Panc1 (cell line): Measurements from ENCODE around the gene OR8B12. TPM values are rescaled to one million over a fixed set of nuclear protein-coding genes. Genes with fewer than 3 reads are reported as not detected.

ENCODE experiments used
- ATAC-seq: fragments of 200-7000 bp; cut with Tn5 transposase; 2 replicates; pipeline ENCODE4 v1.9.1; 2020; ENCODE audit warnings: mild to moderate bottlenecking, moderate library complexity
- BruUV-seq: library from RNA; stranded (reverse); fragments of 400-500 nt; replicated peaks from 2 replicates; lab custom pipeline; 2021; lab: Mats Ljungman, UMichigan
- CTCF ChIA-PET: fragments of 300-600 bp; sonication (Branson Sonifier 250); formaldehyde crosslinking; loops from one replicate; lab custom pipeline; 2022; ENCODE audit warnings: antibody characterized with exemption; lab: Charles Lee
- POLR2A ChIA-PET: fragments of 300-600 bp; sonication (Branson Sonifier 250); formaldehyde crosslinking; loops from one replicate; lab custom pipeline; 2022; ENCODE audit warnings: antibody characterized with exemption; lab: Charles Lee
- DNase-seq: peaks from one replicate; pipeline ENCODE4 v3.0.0-alpha.2; 2010; ENCODE audit warnings: low read depth, low spot score
- H3K27ac ChIP-seq: 2 replicates; pipeline ENCODE4 v1.5.1; 2011; ENCODE audit warnings: mild to moderate bottlenecking, low read length, inconsistent platforms
- H3K27me3 ChIP-seq: fragments of 200-500 bp; sonication (Bioruptor generic); 2 replicates; pipeline ENCODE4 v1.6.0; 2014; ENCODE audit warnings: low read length, inconsistent platforms; ENCODE audit not compliant: control insufficient read depth, insufficient read depth
- H3K36me3 ChIP-seq: fragments of 200-500 bp; sonication (Bioruptor generic); 2 replicates; pipeline ENCODE4 v1.5.1; 2014; ENCODE audit warnings: inconsistent platforms, mild to moderate bottlenecking, low read length, moderate library complexity; ENCODE audit not compliant: control insufficient read depth, insufficient read depth
- H3K4me1 ChIP-seq: 2 replicates; pipeline ENCODE4 v1.5.1; 2011; ENCODE audit warnings: inconsistent platforms, mild to moderate bottlenecking, low read length, moderate library complexity; ENCODE audit not compliant: control insufficient read depth, insufficient read depth
- H3K4me3 ChIP-seq, 2 experiments: 2 replicates each; pipeline ENCODE4 v1.5.1; 2011 to 2012; ENCODE audit warnings: low read depth in 2 of 2, low read length in 2 of 2, mild to moderate bottlenecking in 2 of 2, inconsistent platforms in 1 of 2, moderate library complexity in 1 of 2
- H3K9me3 ChIP-seq: fragments of 200-500 bp; sonication (Bioruptor generic); 2 replicates; pipeline ENCODE4 v1.5.1; 2014; ENCODE audit warnings: low read depth, mild to moderate bottlenecking, inconsistent platforms, low read length, moderate library complexity; ENCODE audit not compliant: control insufficient read depth, insufficient read depth
- POLR2AphosphoS5 ChIP-seq: IDR thresholded peaks from 2 replicates; pipeline ENCODE4 v1.6.1; 2012; ENCODE audit warnings: mild to moderate bottlenecking, low read depth, low read length, moderate library complexity
- REST ChIP-seq, 2 experiments: IDR thresholded peaks; 2 replicates each; pipeline ENCODE4 v1.6.1; 2011 to 2012; ENCODE audit warnings: low read depth in 2 of 2, control low read depth in 1 of 2, low read length in 1 of 2, mild to moderate bottlenecking in 1 of 2, moderate library complexity in 1 of 2; ENCODE audit not compliant: insufficient read depth in 1 of 2
- SIN3A ChIP-seq: IDR thresholded peaks from 2 replicates; pipeline ENCODE4 v1.6.1; 2012; ENCODE audit warnings: low read depth, mild to moderate bottlenecking, low read length, moderate library complexity, borderline replicate concordance; ENCODE audit not compliant: insufficient read depth
- TCF7L2 ChIP-seq: IDR thresholded peaks from 2 replicates; pipeline ENCODE4 v1.6.1; 2011; ENCODE audit warnings: mild to moderate bottlenecking, low read depth, low read length, inconsistent platforms
- in situ Hi-C: cut with HindIII; loops from 2 replicates; pipeline ENCODE4 v1.10.0; 2016; ENCODE audit warnings: low sequenced_read_pairs, low pct_unique_long_range_greater_than_20kb
- intact Hi-C: fragments of 100-400 bp; cut with micrococcal nuclease; formaldehyde crosslinking; loops from one replicate; pipeline ENCODE4 v1.10.0; 2022; ENCODE audit not compliant: unreplicated experiment
- total RNA-seq: library from RNA; stranded (reverse); gene quantifications from one replicate; pipeline ENCODE4 v1.2.1, GENCODE V29; 2021; ENCODE audit not compliant: unreplicated experiment
- TF ChIP-seq, protein P1 (sequence below): fragments of 450-650 bp; IDR thresholded peaks from 2 replicates; pipeline ENCODE4 v1.5.1; 2017; ENCODE audit warnings: mild to moderate bottlenecking

The OR8B12 gene
- total RNA-seq, 1 experiment from 2014 or later = not detected

- Histone ChIP-seq H3K27me3 (0 out of 2 replicates have a peak, but pooled peaks cover 5% of the 10 kb centered on the region), H3K4me3 (no peak overlapping the region), H3K27ac (no peak overlapping the region), H3K36me3 (no peaks in the 10 kb centered on the region), H3K4me1 (no peaks in the 10 kb centered on the region), H3K9me3 (no peaks in the 10 kb centered on the region)
- in situ Hi-C loops (no loop called here), intact Hi-C loops (no loop called here)
- DNase-seq (no peak), ATAC-seq (no peak)
- CTCF ChIA-PET = interaction anchor here (0.6 kb wide), 1 partner anchor 37 kb away, joined by 3 read pairs; no protein-coding TSS in a partner anchor
- POLR2A ChIA-PET = no interaction called here
- no TSS peak for BruUV-seq
- TF ChIP-seq, protein P1, sequence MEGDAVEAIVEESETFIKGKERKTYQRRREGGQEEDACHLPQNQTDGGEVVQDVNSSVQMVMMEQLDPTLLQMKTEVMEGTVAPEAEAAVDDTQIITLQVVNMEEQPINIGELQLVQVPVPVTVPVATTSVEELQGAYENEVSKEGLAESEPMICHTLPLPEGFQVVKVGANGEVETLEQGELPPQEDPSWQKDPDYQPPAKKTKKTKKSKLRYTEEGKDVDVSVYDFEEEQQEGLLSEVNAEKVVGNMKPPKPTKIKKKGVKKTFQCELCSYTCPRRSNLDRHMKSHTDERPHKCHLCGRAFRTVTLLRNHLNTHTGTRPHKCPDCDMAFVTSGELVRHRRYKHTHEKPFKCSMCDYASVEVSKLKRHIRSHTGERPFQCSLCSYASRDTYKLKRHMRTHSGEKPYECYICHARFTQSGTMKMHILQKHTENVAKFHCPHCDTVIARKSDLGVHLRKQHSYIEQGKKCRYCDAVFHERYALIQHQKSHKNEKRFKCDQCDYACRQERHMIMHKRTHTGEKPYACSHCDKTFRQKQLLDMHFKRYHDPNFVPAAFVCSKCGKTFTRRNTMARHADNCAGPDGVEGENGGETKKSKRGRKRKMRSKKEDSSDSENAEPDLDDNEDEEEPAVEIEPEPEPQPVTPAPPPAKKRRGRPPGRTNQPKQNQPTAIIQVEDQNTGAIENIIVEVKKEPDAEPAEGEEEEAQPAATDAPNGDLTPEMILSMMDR = no peak
These were observed 29.3 kb downstream of the OR8B12 start for GRCh38 chr11:124514131-124514530.

DNA sequence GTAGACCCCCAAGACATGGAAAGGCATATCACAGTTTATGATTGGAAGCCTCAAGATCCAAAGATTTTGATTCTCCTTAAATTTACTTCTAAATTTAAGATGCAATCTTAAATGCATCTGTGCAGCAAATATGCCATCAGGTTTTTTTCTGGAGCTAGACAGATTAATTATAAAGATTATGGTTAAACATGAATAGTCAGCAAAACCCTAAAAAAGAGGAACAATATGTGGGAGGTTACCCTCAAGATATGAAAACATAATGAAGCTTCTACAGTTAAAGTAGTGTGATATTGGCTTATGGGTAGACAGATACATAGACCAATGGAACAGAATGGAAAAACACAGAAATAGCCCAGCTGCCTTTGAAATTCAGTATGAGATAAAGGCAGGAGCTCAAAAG lies 31.7 kb downstream of the OR8B12 start:
- in situ Hi-C loops (no loop called here), intact Hi-C loops (no loop called here)
- DNase-seq (no peak), ATAC-seq (no peak)
- Histone ChIP-seq H3K4me1 (no peaks in the 10 kb centered on the region), H3K27ac (no peak overlapping the region), H3K36me3 (no peaks in the 10 kb centered on the region), H3K9me3 (no peaks in the 10 kb centered on the region), H3K27me3 (0 out of 2 replicates have a peak, but pooled peaks cover 5% of the 10 kb centered on the region), H3K4me3 (no peak overlapping the region)
- TF ChIP-seq SIN3A = no peak
- TF ChIP-seq, protein P1 = no peak
- TF ChIP-seq TCF7L2 = no peak
- no peak for TF ChIP-seq REST (IDR thresholded peaks at IDR 0.05; ENCODE audit: insufficient read depth in 1 of 2, low read depth in 2 of 2, low read length in 1 of 2)
- no peak for TF ChIP-seq POLR2AphosphoS5
- CTCF ChIA-PET = no interaction called here
- POLR2A ChIA-PET = no interaction called here
- BruUV-seq = no TSS peak
